Mononuclear cell (primary cell): Measurements from ENCODE around the gene TMEM131. TPM values are rescaled to one million over a fixed set of nuclear protein-coding genes. Genes with fewer than 3 reads are reported as not detected.

ENCODE experiments used
- H3K27me3 ChIP-seq: 2 replicates; pipeline ENCODE4 v1.6.0; 2011; ENCODE audit warnings: low read length, control low read depth; ENCODE audit not compliant: insufficient read depth
- H3K4me1 ChIP-seq: 2 replicates; pipeline ENCODE4 v1.5.1; 2011; ENCODE audit warnings: mild to moderate bottlenecking, low read length, control low read depth; ENCODE audit not compliant: insufficient read depth
- H3K4me3 ChIP-seq: 2 replicates; pipeline ENCODE4 v1.5.1; 2011; ENCODE audit warnings: mild to moderate bottlenecking, low read length, moderate library complexity
- H3K9me3 ChIP-seq: 2 replicates; pipeline ENCODE4 v1.5.1; 2011; ENCODE audit warnings: low read depth, mild to moderate bottlenecking, control low read depth, low read length
- total RNA-seq: library from RNA; depleted of rRNA; stranded (reverse); fragments of >200 nt; gene quantifications from one replicate; pipeline ENCODE4 v1.2.3, GENCODE V29; 2012

The TMEM131 gene
- total RNA-seq, 1 donor, result 26.6 TPM

- no peak overlapping the region for H3K4me3 ChIP-seq
These were observed 234.6 kb downstream of the TMEM131 start for GRCh38 chr2:97761192-97761591.

GRCh38 chr2:97760480-97761049, 235.2 kb downstream of the TMEM131 start:
- H3K9me3 ChIP-seq, result no peaks in the 10 kb centered on the region
- no peak overlapping the region for H3K4me3 ChIP-seq
- H3K27me3 ChIP-seq, result no peaks in the 10 kb centered on the region

More at GRCh38 chr2:97761192-97761591, 234.6 kb downstream of the TMEM131 start:
- Histone ChIP-seq H3K27me3 (no peaks in the 10 kb centered on the region), H3K9me3 (no peaks in the 10 kb centered on the region), H3K4me1 (peaks cover 9% of the 10 kb centered on the region)

GRCh38 chr2:97759727-97760407, 235.9 kb downstream of the TMEM131 start:
- Histone ChIP-seq H3K27me3 (no peaks in the 10 kb centered on the region), H3K4me3 (no peak overlapping the region), H3K9me3 (no peaks in the 10 kb centered on the region), H3K4me1 (peaks cover 9% of the 10 kb centered on the region)

More at GRCh38 chr2:97760480-97761049, 235.2 kb downstream of the TMEM131 start:
- peaks cover 9% of the 10 kb centered on the region for H3K4me1 ChIP-seq

GRCh38 chr2:97758131-97758705, 237.5 kb downstream of the TMEM131 start:
- Histone ChIP-seq H3K4me3 (no peak overlapping the region), H3K4me1 (peaks cover 9% of the 10 kb centered on the region), H3K27me3 (no peaks in the 10 kb centered on the region), H3K9me3 (no peaks in the 10 kb centered on the region)

GRCh38 chr2:97757062-97757461, 238.7 kb downstream of the TMEM131 start:
- Histone ChIP-seq H3K4me3 (no peak overlapping the region), H3K27me3 (no peaks in the 10 kb centered on the region), H3K4me1 (peaks cover 9% of the 10 kb centered on the region), H3K9me3 (no peaks in the 10 kb centered on the region)

GRCh38 chr2:97755491-97755890, 240.3 kb downstream of the TMEM131 start:
- no peaks in the 10 kb centered on the region for H3K27me3 ChIP-seq
- H3K4me1 ChIP-seq, result peaks cover 4% of the 10 kb centered on the region
- H3K4me3 ChIP-seq, result no peak overlapping the region
- H3K9me3 ChIP-seq, result no peaks in the 10 kb centered on the region

- Histone ChIP-seq H3K9me3 (no peaks in the 10 kb centered on the region), H3K4me1 (peaks cover 4% of the 10 kb centered on the region), H3K4me3 (no peak overlapping the region), H3K27me3 (no peaks in the 10 kb centered on the region)
These were observed 240.9 kb downstream of the TMEM131 start for GRCh38 chr2:97754690-97755346.

GRCh38 chr2:97752342-97753334, 243.1 kb downstream of the TMEM131 start:
- H3K4me3 ChIP-seq, result no peak overlapping the region
- peaks cover 11% of the 10 kb centered on the region for H3K4me1 ChIP-seq
- H3K9me3 ChIP-seq, result no peaks in the 10 kb centered on the region
- H3K27me3 ChIP-seq, result no peaks in the 10 kb centered on the region

- Histone ChIP-seq H3K4me1 (peaks cover 14% of the 10 kb centered on the region), H3K4me3 (no peak overlapping the region), H3K27me3 (no peaks in the 10 kb centered on the region), H3K9me3 (no peaks in the 10 kb centered on the region)
These were observed 244.0 kb downstream of the TMEM131 start for GRCh38 chr2:97751752-97752151.

GRCh38 chr2:97750017-97750416, 245.7 kb downstream of the TMEM131 start:
- Histone ChIP-seq H3K9me3 (no peaks in the 10 kb centered on the region), H3K4me3 (no peak overlapping the region), H3K4me1 (peaks cover 28% of the 10 kb centered on the region), H3K27me3 (no peaks in the 10 kb centered on the region)

- H3K9me3 ChIP-seq, result no peaks in the 10 kb centered on the region
- no peaks in the 10 kb centered on the region for H3K27me3 ChIP-seq
These were observed 246.2 kb downstream of the TMEM131 start for GRCh38 chr2:97749581-97749980.

GRCh38 chr2:97747716-97748115, 248.0 kb downstream of the TMEM131 start:
- no peaks in the 10 kb centered on the region for H3K27me3 ChIP-seq
- peaks cover 43% of the 10 kb centered on the region for H3K4me1 ChIP-seq
- H3K4me3 ChIP-seq, result no peak overlapping the region
- no peaks in the 10 kb centered on the region for H3K9me3 ChIP-seq

More at GRCh38 chr2:97749581-97749980, 246.2 kb downstream of the TMEM131 start:
- Histone ChIP-seq H3K4me1 (peaks cover 31% of the 10 kb centered on the region), H3K4me3 (no peak overlapping the region)

GRCh38 chr2:97747285-97747684, 248.5 kb downstream of the TMEM131 start:
- Histone ChIP-seq H3K27me3 (no peaks in the 10 kb centered on the region), H3K9me3 (no peaks in the 10 kb centered on the region), H3K4me1 (peaks cover 48% of the 10 kb centered on the region), H3K4me3 (no peak overlapping the region)

GRCh38 chr2:97745474-97746174, 250.1 kb downstream of the TMEM131 start:
- no peaks in the 10 kb centered on the region for H3K27me3 ChIP-seq
- H3K9me3 ChIP-seq, result no peaks in the 10 kb centered on the region
- H3K4me1 ChIP-seq, result peaks cover 64% of the 10 kb centered on the region
- H3K4me3 ChIP-seq, result no peak overlapping the region
